K562 (cell line): Measurements from ENCODE around the gene CD164L2. TPM values are rescaled to one million over a fixed set of nuclear protein-coding genes. Genes with fewer than 3 reads are reported as not detected.

Source experiments
- CBX8 ChIP-seq: fragments of 200-600 bp; sonication (generic); IDR thresholded peaks from 2 replicates; pipeline ENCODE4 v1.6.1; 2012; ENCODE audit warnings: borderline replicate concordance, mixed run types, low read depth, mild to moderate bottlenecking, moderate library complexity, mixed read lengths, low read length, control low read depth, inconsistent platforms; ENCODE audit not compliant: poor library complexity, severe bottlenecking; ENCODE audit errors: extremely low read depth
- HEY1 ChIP-seq: fragments of 250-450 bp; sonication (Bioruptor Pico); IDR thresholded peaks from 2 replicates; pipeline ENCODE4 v1.5.0; 2020; ENCODE audit warnings: mild to moderate bottlenecking, moderate library complexity, borderline replicate concordance
- HNRNPK ChIP-seq: fragments of 200-400 bp; formaldehyde crosslinking; IDR thresholded peaks from one replicate; pipeline ENCODE4 v1.6.1; 2018; ENCODE audit warnings: mild to moderate bottlenecking, low read depth, low read length; ENCODE audit not compliant: poor library complexity, severe bottlenecking
- MAFK ChIP-seq: IDR thresholded peaks from 2 replicates; pipeline ENCODE4 v1.6.1; 2011; ENCODE audit warnings: low read length, improper control_type of control experiment
- NFIC ChIP-seq: fragments of 450-650 bp; IDR thresholded peaks from 2 replicates; pipeline ENCODE4 v1.6.1; 2017; ENCODE audit warnings: mild to moderate bottlenecking, inconsistent platforms
- PPARD ChIP-seq: fragments of 250-450 bp; sonication (Bioruptor Pico); IDR thresholded peaks from 2 replicates; pipeline ENCODE4 v1.8.0; 2022; ENCODE audit warnings: inconsistent platforms, mild to moderate bottlenecking, moderate library complexity
- SMARCB1 ChIP-seq: IDR thresholded peaks from 2 replicates; pipeline ENCODE4 v1.6.1; 2011; ENCODE audit warnings: improper control_type of control experiment, low read depth; ENCODE audit not compliant: insufficient read length
- SOX6 ChIP-seq: fragments of 450-650 bp; IDR thresholded peaks from 2 replicates; pipeline ENCODE4 v1.6.1; 2014; ENCODE audit warnings: mild to moderate bottlenecking
- SP2 ChIP-seq: IDR thresholded peaks from 2 replicates; pipeline ENCODE4 v1.6.1; 2011; ENCODE audit warnings: mild to moderate bottlenecking, low read depth, low read length, moderate library complexity; ENCODE audit not compliant: poor library complexity, severe bottlenecking; ENCODE audit errors: extremely low read depth
- SRSF7 ChIP-seq: fragments of 200-400 bp; formaldehyde crosslinking; optimal IDR thresholded peaks from 2 replicates; pipeline ENCODE3; 2017; ENCODE audit warnings: mild to moderate bottlenecking, low read depth, low read length
- UBTF ChIP-seq, 2 experiments: IDR thresholded peaks; 2 replicates each; pipeline ENCODE4 v1.6.1; 2012; ENCODE audit warnings: improper control_type of control experiment in 2 of 2, low read depth in 2 of 2, low read length in 2 of 2, borderline replicate concordance in 1 of 2
- polyA plus RNA-seq, 8 experiments: library from polyadenylated mRNA; depleted of rRNA in 4 of 8; stranded (reverse) in 5 of 8; unstranded in 3 of 8; fragments of >200 nt; fragmentation: Nextera tagmentation in 2 of 8; fragmentation: Illumina TruSeq in 1 of 8; extraction: Ambion mirVana in 2 of 8; extraction: Trizol in 1 of 8; gene quantifications; 2 replicates each; pipeline versions ENCODE4 v1.2.1 to v1.2.3, GENCODE V29; 2011 to 2014; ENCODE audit warnings: inconsistent platforms in 1 of 8, missing spikeins in 1 of 8
- total RNA-seq, 7 experiments: library from RNA; depleted of rRNA in 6 of 7; stranded (reverse); fragments of >200 nt in 6 of 7; fragmentation: Illumina TruSeq in 2 of 7; extraction: Trizol in 2 of 7; gene quantifications; 2 replicates each; pipeline versions ENCODE4 v1.2.1 to v1.2.3, GENCODE V29; 2011 to 2021; ENCODE audit warnings: low replicate concordance in 1 of 7
- TF ChIP-seq, protein P1 (sequence below): fragments of 200-400 bp; formaldehyde crosslinking; IDR thresholded peaks from 2 replicates; pipeline ENCODE4 v1.6.1; 2017; ENCODE audit warnings: mild to moderate bottlenecking, low read depth, low read length, moderate library complexity
- TF ChIP-seq, protein P2 (sequence below), 2 experiments: fragments of 450-650 bp; IDR thresholded peaks; 2 replicates each; pipeline ENCODE4 v1.6.1; 2016; ENCODE audit warnings: mild to moderate bottlenecking in 2 of 2, borderline replicate concordance in 1 of 2, low read depth in 1 of 2, moderate library complexity in 1 of 2

CD164L2 gene
- total and polyA plus RNA-seq, 9 of the 15 experiments (the other 6 are each of a cell fraction or from before 2014, with no cell fraction given), result 0.08 to 0.92 (median 0.38) TPM; not detected in 1

DNA sequence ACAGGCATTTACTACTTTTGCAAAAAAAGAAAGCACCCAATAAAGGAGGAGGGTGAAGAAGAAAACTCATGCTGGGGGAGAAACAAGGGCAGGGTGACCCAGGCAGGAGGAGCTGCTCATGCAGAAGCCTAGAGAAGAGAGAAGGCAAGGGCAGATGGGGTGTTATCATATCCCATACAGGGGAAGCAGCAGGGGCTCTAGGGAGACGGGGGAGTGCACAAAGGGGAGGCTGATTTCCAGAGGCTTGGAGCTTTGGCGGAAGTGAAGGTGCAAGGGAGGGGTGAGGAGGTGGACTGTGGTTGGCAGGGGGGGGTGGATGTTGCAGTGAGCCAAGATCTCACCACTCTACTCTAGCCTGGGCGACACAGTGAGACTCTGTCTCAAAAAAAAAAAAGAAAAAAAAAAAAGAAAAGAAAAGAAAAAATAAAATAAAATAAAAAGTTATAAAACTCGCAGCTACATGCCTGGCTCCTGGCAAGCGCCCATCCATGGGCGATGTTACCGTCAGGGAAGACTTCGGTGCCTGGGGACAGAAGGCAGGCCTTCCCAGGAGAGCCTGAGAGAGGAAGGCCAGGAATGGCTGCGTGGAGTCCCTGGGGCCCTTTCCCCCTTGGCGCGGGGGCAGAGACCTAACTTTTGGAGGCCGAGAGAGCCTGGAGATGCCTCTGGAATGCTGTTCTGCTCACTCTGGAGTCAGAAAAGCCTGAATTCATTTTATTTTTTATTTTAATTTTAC lies 5.2 kb downstream of the CD164L2 start (continued):
- TF ChIP-seq MAFK (no peak), CBX8 (no peak), SP2 (no peak), HEY1 (CRISPR knock-in tag) (no peak), HNRNPK (no peak), PPARD (CRISPR knock-in tag) (no peak), UBTF (IDR thresholded peaks at IDR 0.05; ENCODE audit: borderline replicate concordance in 1 of 2, low read depth in 2 of 2, low read length in 2 of 2) (peak in 1 of 2 experiments; percentile 58; a peak in 1 of 4 replicates), SMARCB1 (no peak), NFIC (no peak), SRSF7 (no peak), SOX6 (no peak)
- TF ChIP-seq, protein P1, sequence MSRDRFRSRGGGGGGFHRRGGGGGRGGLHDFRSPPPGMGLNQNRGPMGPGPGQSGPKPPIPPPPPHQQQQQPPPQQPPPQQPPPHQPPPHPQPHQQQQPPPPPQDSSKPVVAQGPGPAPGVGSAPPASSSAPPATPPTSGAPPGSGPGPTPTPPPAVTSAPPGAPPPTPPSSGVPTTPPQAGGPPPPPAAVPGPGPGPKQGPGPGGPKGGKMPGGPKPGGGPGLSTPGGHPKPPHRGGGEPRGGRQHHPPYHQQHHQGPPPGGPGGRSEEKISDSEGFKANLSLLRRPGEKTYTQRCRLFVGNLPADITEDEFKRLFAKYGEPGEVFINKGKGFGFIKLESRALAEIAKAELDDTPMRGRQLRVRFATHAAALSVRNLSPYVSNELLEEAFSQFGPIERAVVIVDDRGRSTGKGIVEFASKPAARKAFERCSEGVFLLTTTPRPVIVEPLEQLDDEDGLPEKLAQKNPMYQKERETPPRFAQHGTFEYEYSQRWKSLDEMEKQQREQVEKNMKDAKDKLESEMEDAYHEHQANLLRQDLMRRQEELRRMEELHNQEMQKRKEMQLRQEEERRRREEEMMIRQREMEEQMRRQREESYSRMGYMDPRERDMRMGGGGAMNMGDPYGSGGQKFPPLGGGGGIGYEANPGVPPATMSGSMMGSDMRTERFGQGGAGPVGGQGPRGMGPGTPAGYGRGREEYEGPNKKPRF, result no peak
- TF ChIP-seq, protein P2, sequence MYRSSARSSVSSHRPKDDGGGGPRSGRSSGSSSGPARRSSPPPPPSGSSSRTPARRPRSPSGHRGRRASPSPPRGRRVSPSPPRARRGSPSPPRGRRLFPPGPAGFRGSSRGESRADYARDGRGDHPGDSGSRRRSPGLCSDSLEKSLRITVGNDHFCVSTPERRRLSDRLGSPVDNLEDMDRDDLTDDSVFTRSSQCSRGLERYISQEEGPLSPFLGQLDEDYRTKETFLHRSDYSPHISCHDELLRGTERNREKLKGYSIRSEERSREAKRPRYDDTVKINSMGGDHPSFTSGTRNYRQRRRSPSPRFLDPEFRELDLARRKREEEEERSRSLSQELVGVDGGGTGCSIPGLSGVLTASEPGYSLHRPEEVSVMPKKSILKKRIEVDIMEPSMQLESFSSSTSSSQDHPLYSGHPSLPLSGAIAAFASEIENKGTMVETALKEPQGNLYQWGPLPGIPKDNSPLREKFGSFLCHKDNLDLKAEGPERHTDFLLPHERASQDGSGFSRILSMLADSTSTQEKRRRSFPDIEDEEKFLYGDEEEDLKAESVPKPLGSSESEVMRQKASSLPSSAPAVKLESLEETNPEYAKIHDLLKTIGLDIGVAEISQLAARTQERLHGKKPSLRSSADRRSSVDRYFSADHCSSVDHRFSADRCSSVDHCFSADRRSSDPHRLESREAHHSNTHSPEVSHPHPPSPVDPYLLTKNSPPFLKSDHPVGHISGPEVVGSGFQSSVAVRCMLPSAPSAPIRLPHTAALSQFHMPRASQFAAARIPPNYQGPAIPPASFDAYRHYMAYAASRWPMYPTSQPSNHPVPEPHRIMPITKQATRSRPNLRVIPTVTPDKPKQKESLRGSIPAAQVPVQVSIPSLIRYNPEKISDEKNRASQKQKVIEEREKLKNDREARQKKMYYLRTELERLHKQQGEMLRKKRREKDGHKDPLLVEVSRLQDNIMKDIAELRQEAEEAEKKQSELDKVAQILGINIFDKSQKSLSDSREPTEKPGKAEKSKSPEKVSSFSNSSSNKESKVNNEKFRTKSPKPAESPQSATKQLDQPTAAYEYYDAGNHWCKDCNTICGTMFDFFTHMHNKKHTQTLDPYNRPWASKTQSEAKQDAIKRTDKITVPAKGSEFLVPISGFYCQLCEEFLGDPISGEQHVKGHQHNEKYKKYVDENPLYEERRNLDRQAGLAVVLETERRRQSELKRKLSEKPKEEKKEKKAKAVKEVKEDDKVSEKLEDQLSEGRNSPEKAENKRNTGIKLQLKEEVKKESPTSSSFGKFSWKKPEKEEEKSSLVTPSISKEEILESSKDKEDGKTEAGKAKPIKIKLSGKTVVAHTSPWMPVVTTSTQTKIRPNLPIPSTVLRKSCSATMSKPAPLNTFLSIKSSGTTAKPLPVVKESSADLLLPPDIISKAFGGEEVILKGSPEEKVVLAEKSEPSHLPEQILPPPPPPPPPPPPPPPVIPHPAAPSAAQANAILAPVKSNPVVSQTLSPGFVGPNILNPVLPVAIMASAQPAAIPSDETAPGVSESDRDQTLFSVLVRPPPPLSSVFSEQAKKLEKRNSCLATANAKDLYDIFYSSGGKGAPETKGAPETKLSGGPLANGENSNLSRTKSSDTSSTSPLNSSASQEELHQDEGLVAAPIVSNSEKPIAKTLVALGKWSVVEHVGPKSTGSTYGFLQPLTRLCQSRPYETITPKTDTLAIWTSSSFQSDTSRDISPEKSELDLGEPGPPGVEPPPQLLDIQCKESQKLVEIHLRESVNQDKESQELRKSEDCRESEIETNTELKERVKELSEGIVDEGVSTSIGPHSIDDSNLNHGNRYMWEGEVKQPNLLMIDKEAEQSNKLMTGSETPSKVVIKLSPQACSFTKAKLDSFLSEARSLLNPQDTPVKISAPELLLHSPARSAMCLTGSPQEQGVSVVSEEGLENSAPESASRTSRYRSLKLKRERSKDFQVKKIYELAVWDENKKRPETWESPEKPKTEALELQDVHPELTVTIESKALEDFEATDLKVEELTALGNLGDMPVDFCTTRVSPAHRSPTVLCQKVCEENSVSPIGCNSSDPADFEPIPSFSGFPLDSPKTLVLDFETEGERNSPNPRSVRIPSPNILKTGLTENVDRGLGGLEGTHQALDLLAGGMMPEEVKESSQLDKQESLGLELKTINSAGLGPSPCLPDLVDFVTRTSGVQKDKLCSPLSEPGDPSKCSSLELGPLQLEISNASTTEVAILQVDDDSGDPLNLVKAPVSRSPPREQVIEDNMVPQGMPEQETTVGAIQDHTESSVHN (IDR thresholded peaks at IDR 0.05; ENCODE audit: borderline replicate concordance in 1 of 2, low read depth in 1 of 2), result no peak
